Choroid plexus epithelial cell (primary cell): ENCODE measurements around the gene NME7.
"Not testable (repeated sequence)": the region's sequence is repeated elsewhere in the genome, so short reads cannot be mapped to it uniquely, and the experiment has no call there.

Experiments
- DNase-seq: peaks from one replicate; pipeline ENCODE4 v3.0.0-alpha.2; 2010; ENCODE audit warnings: low read depth
- H3K4me3 ChIP-seq: 2 replicates; pipeline ENCODE4 v1.5.1; 2011; ENCODE audit warnings: low read depth, mild to moderate bottlenecking, control low read depth, low read length, moderate library complexity
- TF ChIP-seq, protein P1 (sequence below): conservative IDR thresholded peaks from 2 replicates; pipeline ENCODE4 v1.5.1; 2011; ENCODE audit warnings: low read depth, mild to moderate bottlenecking, control low read depth, inconsistent platforms, low read length, moderate library complexity

NME7 gene

GRCh38 chr1:169129109-169129784 is 238.3 kb downstream of the NME7 start:
- TF ChIP-seq, protein P1, sequence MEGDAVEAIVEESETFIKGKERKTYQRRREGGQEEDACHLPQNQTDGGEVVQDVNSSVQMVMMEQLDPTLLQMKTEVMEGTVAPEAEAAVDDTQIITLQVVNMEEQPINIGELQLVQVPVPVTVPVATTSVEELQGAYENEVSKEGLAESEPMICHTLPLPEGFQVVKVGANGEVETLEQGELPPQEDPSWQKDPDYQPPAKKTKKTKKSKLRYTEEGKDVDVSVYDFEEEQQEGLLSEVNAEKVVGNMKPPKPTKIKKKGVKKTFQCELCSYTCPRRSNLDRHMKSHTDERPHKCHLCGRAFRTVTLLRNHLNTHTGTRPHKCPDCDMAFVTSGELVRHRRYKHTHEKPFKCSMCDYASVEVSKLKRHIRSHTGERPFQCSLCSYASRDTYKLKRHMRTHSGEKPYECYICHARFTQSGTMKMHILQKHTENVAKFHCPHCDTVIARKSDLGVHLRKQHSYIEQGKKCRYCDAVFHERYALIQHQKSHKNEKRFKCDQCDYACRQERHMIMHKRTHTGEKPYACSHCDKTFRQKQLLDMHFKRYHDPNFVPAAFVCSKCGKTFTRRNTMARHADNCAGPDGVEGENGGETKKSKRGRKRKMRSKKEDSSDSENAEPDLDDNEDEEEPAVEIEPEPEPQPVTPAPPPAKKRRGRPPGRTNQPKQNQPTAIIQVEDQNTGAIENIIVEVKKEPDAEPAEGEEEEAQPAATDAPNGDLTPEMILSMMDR = no peak
- no peak overlapping the region for H3K4me3 ChIP-seq
- peak; percentile 35 for DNase-seq

DNA sequence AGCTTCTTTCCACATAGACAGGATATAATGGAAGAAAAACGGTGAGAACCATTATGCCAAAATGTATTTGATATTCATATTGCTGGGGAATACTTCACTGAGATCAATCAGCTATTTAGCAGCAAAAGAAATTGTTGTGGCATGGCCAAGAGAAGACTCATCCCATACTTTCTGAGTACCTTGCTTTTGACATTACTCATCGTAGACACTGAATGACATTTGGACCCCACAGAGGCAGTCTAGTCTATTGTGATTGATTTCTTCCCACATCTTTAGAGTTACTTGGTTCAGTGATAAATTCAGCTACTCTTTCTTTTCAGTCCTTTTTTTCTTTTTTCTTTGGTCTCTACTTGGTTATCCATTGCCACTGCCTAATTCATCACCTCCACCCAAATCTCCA is 239.0 kb downstream of the NME7 start:
- TF ChIP-seq, protein P1 = no peak
- H3K4me3 ChIP-seq = no peak overlapping the region
- DNase-seq = no peak

- no peak for DNase-seq
- H3K4me3 ChIP-seq = no peak overlapping the region
- TF ChIP-seq, protein P1 = no peak
These were observed 240.3 kb downstream of the NME7 start for GRCh38 chr1:169127305-169127704.

- TF ChIP-seq, protein P1 = no peak
- no peak for DNase-seq
- no peak overlapping the region for H3K4me3 ChIP-seq
These were observed 241.3 kb downstream of the NME7 start for GRCh38 chr1:169126335-169126734.

DNA sequence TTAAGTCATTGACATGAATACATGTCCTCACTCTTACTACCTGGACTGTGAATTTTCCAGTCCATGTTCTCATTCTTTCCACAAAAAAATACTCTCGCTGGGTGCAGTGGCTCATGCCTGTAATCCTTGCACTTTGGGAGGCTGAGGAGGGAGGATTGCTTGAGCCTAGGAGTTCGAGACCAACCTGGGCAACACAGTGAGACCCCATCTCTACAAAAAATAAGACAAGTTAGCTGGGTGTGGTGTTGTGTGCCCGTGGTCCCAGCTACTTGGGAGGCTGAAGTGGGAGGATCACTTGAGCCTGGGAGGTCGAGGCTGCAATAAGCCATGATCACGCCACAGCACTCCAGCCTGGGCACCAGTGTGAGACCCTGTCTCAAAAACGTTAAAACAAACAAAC is 242.0 kb downstream of the NME7 start:
- H3K4me3 ChIP-seq, DNase-seq: not testable (repeated sequence)

GRCh38 chr1:169124459-169124858 is 243.1 kb downstream of the NME7 start:
- TF ChIP-seq, protein P1 = no peak
- H3K4me3 ChIP-seq = no peak overlapping the region
- DNase-seq = no peak

DNA sequence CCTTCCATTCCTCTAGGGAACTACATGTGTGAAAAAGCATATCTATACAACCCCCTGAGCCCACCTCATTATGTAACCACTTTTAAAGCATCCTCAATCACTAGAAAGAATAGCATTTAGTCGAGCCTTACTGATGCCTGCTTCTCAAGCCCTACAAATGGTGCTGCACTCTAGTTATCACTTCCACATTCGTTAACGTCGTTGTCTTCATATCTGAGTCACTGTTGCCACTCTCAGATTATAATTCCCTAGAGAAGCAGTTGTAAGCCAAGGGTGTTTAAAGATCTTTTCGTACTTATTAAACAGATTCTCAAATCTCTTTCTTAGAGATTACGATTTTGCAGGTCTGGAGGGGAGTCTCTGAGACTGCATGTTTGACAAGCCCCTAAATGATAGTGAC is 244.6 kb downstream of the NME7 start:
- no peak for DNase-seq
- H3K4me3 ChIP-seq = no peak overlapping the region
- TF ChIP-seq, protein P1 = no peak
